Right renal pelvis (tissue), 4 donors: Measurements from ENCODE around the gene FFAR1. TPM values are rescaled to one million over a fixed set of nuclear protein-coding genes. Genes with fewer than 3 reads are reported as not detected.

Experiments used
- DNase-seq, 4 donors: peaks; one replicate each; pipeline ENCODE4 v3.0.0-alpha.2; 2013; ENCODE audit warnings: low read depth in 4 of 4, low spot score in 3 of 4, missing footprints in 1 of 4
- polyA plus RNA-seq, 4 donors: library from polyadenylated mRNA; unstranded; fragments of 120-200 nt; gene quantifications; one replicate each; pipeline ENCODE4 v1.2.1, GENCODE V29; 2013; ENCODE audit not compliant: insufficient read length in 4 of 4

The FFAR1 gene
- polyA plus RNA-seq, 4 donors, result 0.22 to 0.57 (median 0.33) TPM

GRCh38 chr19:35314031-35314430, 33.7 kb upstream of the FFAR1 start:
- DNase-seq, result no peak

GRCh38 chr19:35314858-35315470, 32.7 kb upstream of the FFAR1 start:
- no peak for DNase-seq

GRCh38 chr19:35315883-35316282, 31.8 kb upstream of the FFAR1 start:
- DNase-seq, result no peak

- DNase-seq, result no peak
Measured at GRCh38 chr19:35316560-35316959, 31.1 kb upstream of the FFAR1 start.

GRCh38 chr19:35317464-35318043, 30.1 kb upstream of the FFAR1 start:
- no peak for DNase-seq

GRCh38 chr19:35318679-35319448, 28.8 kb upstream of the FFAR1 start:
- DNase-seq, result no peak

GRCh38 chr19:35320065-35320713, 27.5 kb upstream of the FFAR1 start:
- DNase-seq, result no peak

GRCh38 chr19:35321291-35321690, 26.4 kb upstream of the FFAR1 start:
- DNase-seq, result no peak

GRCh38 chr19:35322014-35322413, 25.7 kb upstream of the FFAR1 start:
- DNase-seq, result no peak

GRCh38 chr19:35327642-35328041, 20.1 kb upstream of the FFAR1 start:
- no peak for DNase-seq

GRCh38 chr19:35328851-35329285, 18.8 kb upstream of the FFAR1 start, which contains the start of gene CD22:
Gene CD22 (plus strand): TSS chr19:35329187. CDS start chr19:35332041, 2,854 bp downstream.
- no peak for DNase-seq

GRCh38 chr19:35329323-35329722, 18.4 kb upstream of the FFAR1 start:
- DNase-seq, result no peak

GRCh38 chr19:35330475-35330874, 17.2 kb upstream of the FFAR1 start:
- no peak for DNase-seq

GRCh38 chr19:35331551-35332214, 16.0 kb upstream of the FFAR1 start:
- no peak for DNase-seq

GRCh38 chr19:35332817-35333216, 14.9 kb upstream of the FFAR1 start:
- DNase-seq, result no peak

GRCh38 chr19:35334144-35334753, 13.5 kb upstream of the FFAR1 start:
- DNase-seq, result no peak

- DNase-seq, result no peak
Measured at GRCh38 chr19:35336166-35336955, 11.3 kb upstream of the FFAR1 start.

- DNase-seq, result no peak
Measured at GRCh38 chr19:35337097-35337983, 10.4 kb upstream of the FFAR1 start.

GRCh38 chr19:35337984-35338296, 9.8 kb upstream of the FFAR1 start:
- DNase-seq, result no peak
